ENCODE measurements around the gene FKBP8.

GRCh38 chr19:18489627-18490184 is 53.7 kb downstream of the FKBP8 start:
- TF ChIP-seq CTCF (IDR thresholded peaks at IDR 0.05) (no peak), POLR2A (IDR thresholded peaks at IDR 0.05) (no peak)

Measured in lower leg skin (tissue), 3 donors.